ENCODE data around the gene IQCH.

IQCH gene

DNA sequence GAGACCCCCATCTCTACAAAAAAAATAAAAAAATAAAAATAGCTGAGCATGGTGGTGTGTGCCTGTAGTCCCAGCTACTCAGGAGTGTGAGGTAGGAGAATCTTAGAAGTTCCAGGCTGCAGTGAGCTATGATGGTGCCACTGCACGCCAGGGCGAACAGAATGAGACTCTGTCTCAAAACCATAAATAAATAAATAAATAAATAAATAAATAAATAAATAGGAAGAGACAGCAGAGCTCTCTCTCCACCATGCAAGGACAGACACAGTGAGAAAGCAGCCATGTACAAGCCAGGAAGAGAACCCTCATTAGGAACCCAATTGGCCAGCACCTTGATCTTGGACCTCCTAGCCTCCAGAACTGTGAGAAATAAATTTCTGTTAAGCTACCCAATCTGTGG is 261.0 kb downstream of the IQCH start:
- H3K4me3 ChIP-seq (ENCODE audit: low read depth, low read length), result no peak overlapping the region
- TF ChIP-seq, protein P1, sequence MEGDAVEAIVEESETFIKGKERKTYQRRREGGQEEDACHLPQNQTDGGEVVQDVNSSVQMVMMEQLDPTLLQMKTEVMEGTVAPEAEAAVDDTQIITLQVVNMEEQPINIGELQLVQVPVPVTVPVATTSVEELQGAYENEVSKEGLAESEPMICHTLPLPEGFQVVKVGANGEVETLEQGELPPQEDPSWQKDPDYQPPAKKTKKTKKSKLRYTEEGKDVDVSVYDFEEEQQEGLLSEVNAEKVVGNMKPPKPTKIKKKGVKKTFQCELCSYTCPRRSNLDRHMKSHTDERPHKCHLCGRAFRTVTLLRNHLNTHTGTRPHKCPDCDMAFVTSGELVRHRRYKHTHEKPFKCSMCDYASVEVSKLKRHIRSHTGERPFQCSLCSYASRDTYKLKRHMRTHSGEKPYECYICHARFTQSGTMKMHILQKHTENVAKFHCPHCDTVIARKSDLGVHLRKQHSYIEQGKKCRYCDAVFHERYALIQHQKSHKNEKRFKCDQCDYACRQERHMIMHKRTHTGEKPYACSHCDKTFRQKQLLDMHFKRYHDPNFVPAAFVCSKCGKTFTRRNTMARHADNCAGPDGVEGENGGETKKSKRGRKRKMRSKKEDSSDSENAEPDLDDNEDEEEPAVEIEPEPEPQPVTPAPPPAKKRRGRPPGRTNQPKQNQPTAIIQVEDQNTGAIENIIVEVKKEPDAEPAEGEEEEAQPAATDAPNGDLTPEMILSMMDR (IDR thresholded peaks at IDR 0.05; ENCODE audit: borderline replicate concordance, insufficient read depth, low read depth, low read length), result no peak

- peak overlapping the region; percentile 96 for H3K4me3 ChIP-seq (ENCODE audit: low read depth, low read length)
- TF ChIP-seq, protein P1 (IDR thresholded peaks at IDR 0.05; ENCODE audit: borderline replicate concordance, insufficient read depth, low read depth, low read length), result no peak
Measured at GRCh38 chr15:67520321-67521028, 265.9 kb downstream of the IQCH start.

DNA sequence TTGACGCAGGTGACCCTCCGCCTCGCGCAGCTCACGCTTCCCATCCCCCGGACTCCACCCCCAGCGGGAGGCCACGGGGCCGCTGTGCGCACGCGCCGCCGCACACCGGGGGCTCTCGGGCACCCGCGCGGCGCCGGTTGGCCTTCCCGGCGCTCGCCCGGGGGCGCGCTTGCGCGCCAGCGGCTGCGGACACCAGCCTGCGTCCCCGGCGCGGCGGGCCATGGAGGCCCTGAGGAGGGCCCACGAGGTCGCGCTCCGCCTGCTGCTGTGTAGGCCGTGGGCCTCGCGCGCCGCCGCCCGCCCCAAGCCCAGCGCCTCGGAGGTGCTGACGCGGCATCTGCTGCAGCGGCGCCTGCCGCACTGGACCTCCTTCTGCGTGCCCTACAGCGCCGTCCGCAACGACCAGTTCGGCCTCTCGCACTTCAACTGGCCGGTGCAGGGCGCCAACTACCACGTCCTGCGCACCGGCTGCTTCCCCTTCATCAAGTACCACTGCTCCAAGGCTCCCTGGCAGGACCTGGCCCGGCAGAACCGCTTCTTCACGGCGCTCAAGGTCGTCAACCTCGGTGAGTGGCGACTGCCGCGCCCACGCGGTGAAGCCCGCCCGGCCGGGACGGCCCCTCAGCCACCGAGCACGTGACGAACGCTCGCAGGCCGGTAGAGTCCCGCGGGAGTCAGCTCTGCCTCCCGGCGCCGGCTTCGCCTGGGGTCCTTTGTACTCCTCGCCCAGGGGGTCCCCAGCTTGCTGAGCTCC is 266.6 kb downstream of the IQCH start, which contains the start of gene C15orf61:
Gene C15orf61, plus strand, starts transcription at position 103 of the 754 bp plus-strand sequence. Its CDS starts 118 bp downstream, at position 221.
- TF ChIP-seq, protein P1 (IDR thresholded peaks at IDR 0.05; ENCODE audit: borderline replicate concordance, insufficient read depth, low read depth, low read length), result peak; percentile 13; the same call in 1 of the 2 replicates
- peak within 1 kb of the TSS; percentile 96 for H3K4me3 ChIP-seq (ENCODE audit: low read depth, low read length)

DNA sequence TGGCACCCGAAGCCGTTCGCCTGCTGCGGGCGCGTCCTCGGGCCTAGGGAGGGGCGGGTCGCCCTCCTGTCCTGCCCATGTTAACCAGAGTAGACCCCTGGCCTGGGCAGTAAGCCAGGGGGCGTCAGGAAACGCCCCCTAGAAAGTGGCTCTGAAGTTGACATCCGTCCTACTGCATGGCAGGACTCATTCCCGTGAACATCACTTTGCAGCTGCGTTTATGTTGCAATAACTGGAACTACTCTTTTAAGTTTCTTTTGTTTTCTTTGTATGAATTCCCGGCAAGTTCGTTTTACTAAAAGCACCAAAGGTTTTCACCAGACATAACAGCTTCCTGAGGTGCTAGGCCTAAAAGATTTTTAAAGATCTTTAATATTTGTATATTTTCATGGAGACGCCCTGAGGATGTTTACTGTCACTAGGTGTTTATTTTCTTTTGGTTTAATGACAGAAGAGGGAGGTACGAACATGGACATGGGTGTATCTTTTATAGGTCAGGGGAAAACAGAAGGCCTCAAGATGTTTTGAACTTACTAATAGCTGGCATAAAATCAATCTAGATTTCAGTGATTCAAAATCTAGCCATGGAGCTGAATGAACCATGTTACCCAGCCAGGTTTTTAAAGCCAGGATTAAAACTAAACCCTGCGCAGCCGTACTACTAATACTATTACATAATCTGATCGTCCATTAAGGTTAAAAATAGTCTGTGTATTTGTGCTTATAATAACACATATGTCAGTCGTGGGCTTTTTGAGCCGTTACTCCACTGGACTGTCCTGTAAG is 267.4 kb downstream of the IQCH start:
- TF ChIP-seq, protein P1 (IDR thresholded peaks at IDR 0.05; ENCODE audit: borderline replicate concordance, insufficient read depth, low read depth, low read length), result no peak
- H3K4me3 ChIP-seq (ENCODE audit: low read depth, low read length), result peak overlapping the region; percentile 96

GRCh38 chr15:67523330-67523729 is 268.7 kb downstream of the IQCH start:
- no peak overlapping the region for H3K4me3 ChIP-seq (ENCODE audit: low read depth, low read length)
- TF ChIP-seq, protein P1 (IDR thresholded peaks at IDR 0.05; ENCODE audit: borderline replicate concordance, insufficient read depth, low read depth, low read length), result no peak

DNA sequence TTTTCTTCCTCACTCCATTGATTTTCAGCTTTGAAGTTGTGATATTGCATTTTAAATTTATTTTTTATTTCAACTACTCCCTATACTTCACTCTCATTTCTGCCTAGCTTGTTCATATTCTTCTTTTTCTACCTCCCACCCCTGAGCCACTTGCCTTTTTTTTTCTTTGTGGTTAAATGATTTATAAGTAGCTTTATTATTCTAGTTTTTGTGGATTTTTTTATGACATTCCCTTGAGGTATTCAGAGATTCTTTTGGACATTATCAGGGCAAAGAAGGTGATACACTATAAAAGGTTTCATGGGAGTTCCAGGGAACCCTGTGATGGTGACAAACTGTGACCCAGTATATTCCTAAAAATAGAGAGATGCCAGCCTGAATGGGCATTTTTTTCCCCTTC is 269.6 kb downstream of the IQCH start:
- TF ChIP-seq, protein P1 (IDR thresholded peaks at IDR 0.05; ENCODE audit: borderline replicate concordance, insufficient read depth, low read depth, low read length), result no peak

More for the DNA sequence above, 269.6 kb downstream of the IQCH start:
- no peak overlapping the region for H3K4me3 ChIP-seq (ENCODE audit: low read depth, low read length)

All from GM12875 (cell line).